Measurements from ENCODE around the gene ZRANB2.

DNA sequence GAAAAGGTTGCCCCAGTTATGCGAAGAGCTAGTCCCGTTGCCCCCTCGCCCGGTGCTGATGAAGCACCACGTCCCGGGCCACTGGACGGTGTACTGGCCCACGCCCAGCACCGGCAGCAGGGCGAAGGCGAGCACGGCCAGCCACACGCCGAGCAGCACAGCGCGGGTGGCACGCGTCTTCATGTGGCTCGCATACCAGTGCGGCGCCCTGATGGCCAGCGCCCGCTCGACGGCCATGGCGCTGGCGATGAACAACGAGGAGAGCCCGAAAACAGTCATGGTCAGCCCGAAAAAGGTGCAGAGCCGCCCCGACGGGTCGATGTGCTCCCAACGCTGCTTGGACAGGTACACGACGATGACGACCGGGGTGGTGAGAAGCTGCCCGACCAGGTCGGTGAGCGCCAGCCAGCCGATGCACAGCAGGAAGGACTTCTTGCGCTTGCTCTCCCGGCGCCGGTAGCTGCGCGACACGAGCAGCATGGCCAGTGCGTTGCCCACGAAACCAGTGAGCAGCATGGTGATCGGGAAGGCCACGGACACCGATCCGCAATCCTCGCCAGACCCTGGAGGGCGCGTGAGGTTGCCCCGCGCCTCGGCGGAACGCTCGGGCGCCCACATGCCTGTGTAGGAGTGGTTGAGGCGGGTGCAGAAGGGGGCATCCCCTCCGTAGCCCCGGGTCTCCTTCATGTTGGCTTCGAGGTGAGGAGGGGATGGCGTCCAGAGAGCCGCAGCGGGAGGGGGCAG lies 33.8 kb downstream of the ZRANB2 start:
- TF ChIP-seq CTCF (conservative IDR thresholded peaks at IDR 0.05; ENCODE audit: low read depth, low read length) (no peak), MAFK (IDR thresholded peaks at IDR 0.05; ENCODE audit: low read depth, low read length) (no peak), MAZ (IDR thresholded peaks at IDR 0.05; ENCODE audit: borderline replicate concordance, low read depth, low read length) (no peak), RAD21 (IDR thresholded peaks at IDR 0.05; ENCODE audit: low read length) (no peak), MXI1 (IDR thresholded peaks at IDR 0.05; ENCODE audit: borderline replicate concordance, low read depth, low read length) (no peak), ELK1 (IDR thresholded peaks at IDR 0.05; ENCODE audit: borderline replicate concordance, low read depth, low read length) (no peak), POLR2A (IDR thresholded peaks at IDR 0.05; ENCODE audit: low read depth, low read length) (no peak), RFX5 (IDR thresholded peaks at IDR 0.05; ENCODE audit: low read depth, low read length) (no peak), SMC3 (IDR thresholded peaks at IDR 0.05; ENCODE audit: low read depth, low read length) (no peak), RCOR1 (IDR thresholded peaks at IDR 0.05; ENCODE audit: insufficient replicate concordance, low read length) (no peak), CHD1 (IDR thresholded peaks at IDR 0.05; ENCODE audit: low read depth, low read length) (no peak)
